Naive thymus-derived CD4-positive, alpha-beta T cell (primary cell): Measurements from ENCODE around the gene TMEM267. TPM values are rescaled to one million over a fixed set of nuclear protein-coding genes. Genes with fewer than 3 reads are reported as not detected.

Source experiments
- ATAC-seq: fragments of 150-1000 bp; cut with Tn5 transposase; 2 replicates; pipeline ENCODE4 v1.10.0; 2021; ENCODE audit warnings: mild to moderate bottlenecking, moderate library complexity
- CTCF ChIA-PET: fragments of 350-600 bp; sonication (Branson Sonifier 250); formaldehyde crosslinking; loops from one replicate; lab custom pipeline; 2021; ENCODE audit warnings: antibody characterized with exemption; lab: Charles Lee
- POLR2A ChIA-PET: fragments of 350-600 bp; sonication (Branson Sonifier 250); formaldehyde crosslinking; loops from one replicate; lab custom pipeline; 2021; ENCODE audit warnings: antibody characterized with exemption, inconsistent platforms; lab: Charles Lee
- DNase-seq, 9 donors: peaks; one replicate each; pipeline versions ENCODE4 v3.0.0 to v3.0.0-alpha.2; 2020 to 2022; ENCODE audit warnings: mixed read lengths in 1 of 9
- H3K27ac ChIP-seq: one replicate; pipeline ENCODE4 v1.7.0; 2013; ENCODE audit warnings: mild to moderate bottlenecking, low read depth, low read length, moderate library complexity
- H3K27me3 ChIP-seq, 2 donors: one replicate each; pipeline ENCODE4 v1.7.0; 2013; ENCODE audit warnings: low read length in 2 of 2, mild to moderate bottlenecking in 2 of 2, moderate library complexity in 2 of 2; ENCODE audit not compliant: control insufficient read depth in 2 of 2, insufficient read depth in 2 of 2
- H3K36me3 ChIP-seq, 3 experiments: 1 replicate in 2 of 3; 2 replicates in 1 of 3; pipeline ENCODE4 v1.7.0; 2013; ENCODE audit warnings: low read length in 3 of 3, mild to moderate bottlenecking in 3 of 3, moderate library complexity in 1 of 3; ENCODE audit not compliant: insufficient read depth in 3 of 3, control insufficient read depth in 2 of 3
- H3K4me1 ChIP-seq, 2 donors: one replicate each; pipeline ENCODE4 v1.7.0; 2013; ENCODE audit warnings: low read length in 2 of 2, mild to moderate bottlenecking in 2 of 2, moderate library complexity in 1 of 2; ENCODE audit not compliant: control insufficient read depth in 2 of 2, insufficient read depth in 2 of 2
- H3K4me3 ChIP-seq: 2 replicates; pipeline ENCODE4 v1.7.0; 2013; ENCODE audit warnings: mild to moderate bottlenecking, low read length
- H3K9me3 ChIP-seq, 3 experiments: 1 replicate in 2 of 3; 2 replicates in 1 of 3; pipeline ENCODE4 v1.7.0; 2013; ENCODE audit warnings: low read length in 3 of 3; ENCODE audit not compliant: control insufficient read depth in 2 of 3
- H3K27ac Mint-ChIP-seq, 9 donors: one replicate each; pipeline ENCODE4 v1.8.0; 2020 to 2022; ENCODE audit warnings: mixed read lengths in 9 of 9, mild to moderate bottlenecking in 8 of 9, moderate library complexity in 5 of 9, inconsistent platforms in 2 of 9
- H3K27me3 Mint-ChIP-seq, 5 donors: one replicate each; pipeline ENCODE4 v1.8.0; 2021 to 2022; ENCODE audit warnings: mixed read lengths in 5 of 5, mild to moderate bottlenecking in 1 of 5
- H3K36me3 Mint-ChIP-seq, 5 donors: one replicate each; pipeline ENCODE4 v1.8.0; 2020 to 2022; ENCODE audit warnings: mixed read lengths in 5 of 5, mild to moderate bottlenecking in 3 of 5, inconsistent platforms in 1 of 5
- H3K4me1 Mint-ChIP-seq, 7 donors: one replicate each; pipeline ENCODE4 v1.8.0; 2020 to 2022; ENCODE audit warnings: mixed read lengths in 7 of 7, mild to moderate bottlenecking in 3 of 7, inconsistent platforms in 1 of 7
- H3K4me3 Mint-ChIP-seq, 10 donors: one replicate each; pipeline ENCODE4 v1.8.0; 2020 to 2022; ENCODE audit warnings: mild to moderate bottlenecking in 10 of 10, mixed read lengths in 10 of 10, moderate library complexity in 6 of 10, inconsistent platforms in 2 of 10
- H3K9me3 Mint-ChIP-seq, 11 donors: one replicate each; pipeline ENCODE4 v1.8.0; 2020 to 2022; ENCODE audit warnings: mixed read lengths in 11 of 11, mild to moderate bottlenecking in 4 of 11, inconsistent platforms in 1 of 11, moderate library complexity in 1 of 11
- intact Hi-C, 2 donors: fragments of 100-400 bp; cut with micrococcal nuclease; formaldehyde crosslinking; loops; one replicate each; pipeline ENCODE4 v1.15.1; 2023
- polyA plus RNA-seq, 2 donors: library from polyadenylated mRNA; unstranded; fragments of 300-500 nt; fragmentation: Illumina TruSeq; gene quantifications; one replicate each; pipeline ENCODE4 v1.2.3, GENCODE V29; 2021
- total RNA-seq, 6 experiments: library from RNA in 5 of 6; stranded (reverse) in 5 of 6; gene quantifications; 1 replicate in 5 of 6; 2 replicates in 1 of 6; pipeline ENCODE4 v1.2.3 and lab custom pipeline; 2021 to 2026

Gene TMEM267
- total and polyA plus RNA-seq, 7 experiments from 2014 or later = 8.5 to 21.8 (median 16.2) TPM

- Histone ChIP-seq H3K27ac (no peak overlapping the region), H3K4me3 (no peak overlapping the region), H3K36me3 (no peaks in the 10 kb centered on the region), H3K27me3 (no peaks in the 10 kb centered on the region), H3K4me1 (no peaks in the 10 kb centered on the region), H3K9me3 (no peaks in the 10 kb centered on the region)
- Mint-ChIP-seq H3K4me1 (no peaks in the 10 kb centered on the region), H3K27ac (no peak overlapping the region), H3K27me3 (no peaks in the 10 kb centered on the region), H3K36me3 (peaks cover 4 to 35% (median 21%) of the 10 kb centered on the region in 5 donors), H3K4me3 (no peak overlapping the region), H3K9me3 (no peaks in the 10 kb centered on the region)
- CTCF ChIA-PET = interaction anchor here (1.5 kb wide), 1 partner anchor 13 kb away, joined by 5 read pairs; the partner anchor contains the start of gene TMEM267
- POLR2A ChIA-PET = interaction anchor here (1.2 to 1.3 kb wide), 2 partner anchors 8 to 13 kb away, joined by 4 read pairs; no protein-coding TSS in a partner anchor
- ATAC-seq (no peak), DNase-seq (no peak)
- intact Hi-C loops = no loop called here
Observed at GRCh38 chr5:43497311-43498104, 13.8 kb upstream of the TMEM267 start.

- DNase-seq (no peak), ATAC-seq (no peak)
- Mint-ChIP-seq H3K36me3 (peaks cover 0 to 16% (median 6%) of the 10 kb centered on the region in 5 donors), H3K9me3 (no peaks in the 10 kb centered on the region), H3K4me3 (no peak overlapping the region), H3K27ac (no peak overlapping the region), H3K27me3 (no peaks in the 10 kb centered on the region), H3K4me1 (peaks cover 0 to 16% (median 13%) of the 10 kb centered on the region in 7 donors)
- ChIA-PET CTCF (no interaction called here), POLR2A (interaction anchor here (0.6 to 0.7 kb wide), 2 partner anchors 18 to 66 kb away, joined by 3 read pairs; no protein-coding TSS in a partner anchor)
- Histone ChIP-seq H3K27me3 (no peaks in the 10 kb centered on the region), H3K4me3 (no peak overlapping the region), H3K27ac (no peak overlapping the region), H3K36me3 (no peaks in the 10 kb centered on the region), H3K9me3 (no peaks in the 10 kb centered on the region), H3K4me1 (no peaks in the 10 kb centered on the region)
- intact Hi-C loops = no loop called here
Observed at GRCh38 chr5:43491326-43491725, 7.7 kb upstream of the TMEM267 start.

DNA sequence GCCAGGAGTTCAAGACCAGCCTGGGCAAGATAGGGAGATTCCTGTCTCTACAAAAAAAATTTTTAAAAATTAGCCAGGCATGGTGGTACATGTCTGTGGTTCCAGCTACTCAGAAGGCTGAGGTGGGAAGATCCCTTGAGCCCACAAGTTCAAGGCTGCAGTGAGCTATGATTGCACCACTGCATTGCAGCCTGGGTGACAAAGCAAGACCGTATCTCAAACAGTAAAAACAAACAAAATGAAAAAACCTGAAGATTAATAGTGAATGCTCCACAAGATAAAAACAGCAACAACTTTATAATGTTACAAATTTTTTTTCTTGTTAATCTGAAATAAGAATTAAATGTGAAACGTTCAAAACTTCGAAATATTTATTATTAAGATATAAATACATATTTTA, 2.7 kb upstream of the TMEM267 start:
- CTCF ChIA-PET = interaction anchor here (0.7 kb wide), 1 partner anchor 29 kb away, joined by 3 read pairs; no protein-coding TSS in a partner anchor
- Mint-ChIP-seq H3K36me3 (peaks cover 0 to 9% (median 3%) of the 10 kb centered on the region in 5 donors), H3K27ac (peak overlapping the region; percentile 97 to 100 (median 100)), H3K27me3 (no peaks in the 10 kb centered on the region), H3K4me3 (peak overlapping the region in 4 of 10 donors; percentile 10 to 95 (median 62)), H3K9me3 (peaks cover 0 to 2% (median 0%) of the 10 kb centered on the region in 11 donors), H3K4me1 (peaks cover 23 to 56% (median 51%) of the 10 kb centered on the region in 7 donors)
- H3K27me3 ChIP-seq = no peaks in the 10 kb centered on the region
- no peak for DNase-seq
- H3K27ac ChIP-seq = peak overlapping the region; percentile 92
- no peaks in the 10 kb centered on the region for H3K9me3 ChIP-seq
- no peaks in the 10 kb centered on the region for H3K36me3 ChIP-seq
- peaks cover 20 to 28% of the 10 kb centered on the region in 2 donors for H3K4me1 ChIP-seq
- intact Hi-C loops = loop anchor here (10.0 kb wide), 3 partner anchors 292 to 1562 kb away; partner anchors contain the start of genes FBXO4 (in 1 of the 2) and NIM1K (in 1 of the 2)
- no peak overlapping the region for H3K4me3 ChIP-seq
- POLR2A ChIA-PET = interaction anchor here (0.8 to 4.4 kb wide), 12 partner anchors 20 to 492 kb away, joined by 3 to 93 read pairs (median 64); partner anchors contain the start of genes C5orf34, NNT and ZNF131
- ATAC-seq = no peak

DNA sequence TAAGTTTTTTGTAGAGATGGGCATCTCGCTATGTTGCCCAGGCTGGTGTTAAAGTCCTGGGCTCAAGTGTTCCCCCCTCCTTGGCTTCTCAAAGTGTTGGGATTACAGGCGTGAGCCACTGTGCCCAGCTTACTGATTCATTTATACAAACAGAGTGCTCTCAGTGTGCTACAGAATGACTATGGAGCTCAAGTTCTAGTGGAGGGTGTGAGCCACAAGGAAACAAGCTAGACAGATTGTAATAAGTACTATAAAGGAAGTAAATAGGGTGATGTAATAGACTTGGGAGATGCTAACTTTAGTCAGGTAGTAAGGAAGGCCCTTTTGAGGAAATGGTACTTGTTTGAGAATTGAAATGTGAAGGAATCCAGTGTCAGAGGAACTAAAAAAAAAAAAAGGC, 1.7 kb upstream of the TMEM267 start:
- peak in 7 of 9 donors; percentile 2 to 31 (median 22) for DNase-seq
- POLR2A ChIA-PET = interaction anchor here (0.7 to 4.4 kb wide), 21 partner anchors 14 to 535 kb away, joined by 3 to 93 read pairs (median 47); partner anchors contain the start of genes C5orf34, HMGCS1, NNT and ZNF131

DNA sequence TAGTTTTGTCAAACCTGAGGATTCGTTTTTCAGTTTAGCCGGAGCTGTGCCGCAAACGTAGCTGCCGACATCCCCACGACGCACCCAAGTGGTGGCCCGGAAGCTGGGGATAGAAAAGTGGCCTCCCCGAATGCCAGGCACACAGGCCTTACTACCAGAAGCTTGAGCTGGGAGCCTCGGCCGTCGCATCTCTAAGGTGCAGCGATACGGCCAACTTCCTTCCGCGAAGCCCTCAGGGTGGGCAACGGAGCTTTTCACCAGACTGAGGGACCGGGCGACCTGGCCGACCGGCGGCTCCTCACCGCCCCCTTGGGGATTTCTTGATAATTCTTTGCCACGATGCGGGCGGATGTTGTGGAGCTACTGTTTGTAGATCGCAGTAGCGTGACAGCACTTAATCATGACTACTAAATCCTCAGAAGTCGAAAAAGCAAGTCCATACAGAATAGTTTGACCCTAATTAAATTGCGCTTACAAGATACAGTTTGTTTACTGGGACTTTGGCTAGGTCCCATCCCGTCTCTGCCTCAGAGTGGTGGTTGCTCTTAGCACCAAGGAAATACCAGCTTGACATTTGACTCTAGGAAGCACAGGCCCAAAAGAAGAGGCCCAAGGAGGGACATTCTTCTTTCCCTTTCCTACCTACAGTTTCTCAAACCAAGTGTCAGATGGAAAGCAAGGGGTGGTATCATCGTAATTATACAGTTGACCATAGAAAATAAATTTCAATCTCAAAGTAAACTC, 613 bp upstream of the TMEM267 start:
- peak; percentile 83 for ATAC-seq
- Mint-ChIP-seq H3K4me3 (peak overlapping the region; percentile 95 to 100 (median 98)), H3K36me3 (peaks cover 0 to 9% (median 0%) of the 10 kb centered on the region in 5 donors), H3K4me1 (peaks cover 23 to 69% (median 60%) of the 10 kb centered on the region in 7 donors), H3K9me3 (peaks cover 0 to 2% (median 0%) of the 10 kb centered on the region in 11 donors), H3K27ac (peak overlapping the region; percentile 97 to 100 (median 100)), H3K27me3 (no peaks in the 10 kb centered on the region)
- CTCF ChIA-PET = interaction anchor here (0.5 to 1.8 kb wide), 25 partner anchors 14 to 576 kb away, joined by 3 to 14 read pairs (median 4); partner anchors contain the start of genes C5orf34, HMGCS1, NNT and ZNF131
- Histone ChIP-seq H3K4me1 (peaks cover 20 to 28% of the 10 kb centered on the region in 2 donors), H3K36me3 (no peaks in the 10 kb centered on the region), H3K9me3 (no peaks in the 10 kb centered on the region), H3K4me3 (peak overlapping the region; percentile 72), H3K27me3 (no peaks in the 10 kb centered on the region), H3K27ac (peak overlapping the region; percentile 92)
- DNase-seq = peak; percentile 69 to 91 (median 88)
- POLR2A ChIA-PET = interaction anchor here (0.6 to 4.4 kb wide), 64 partner anchors 8 to 1616 kb away, joined by 3 to 93 read pairs (median 6); partner anchors contain the start of genes C5orf34, FBXO4, HMGCS1 and NNT
- intact Hi-C loops = loop anchor here (1.0 to 10.0 kb wide), 19 partner anchors 31 to 1614 kb away; partner anchors contain the start of genes ANXA2R (in 2 of the 2), C5orf34 (in 2 of the 2), FBXO4 (in 1 of the 2) and HMGCS1 (in 1 of the 2)

More for the DNA sequence above, 1.7 kb upstream of the TMEM267 start:
- H3K4me3 ChIP-seq = no peak overlapping the region
- Mint-ChIP-seq H3K27me3 (no peaks in the 10 kb centered on the region), H3K27ac (peak overlapping the region; percentile 97 to 100 (median 100)), H3K36me3 (peaks cover 0 to 11% (median 3%) of the 10 kb centered on the region in 5 donors), H3K4me1 (peaks cover 23 to 60% (median 52%) of the 10 kb centered on the region in 7 donors), H3K9me3 (peaks cover 0 to 2% (median 0%) of the 10 kb centered on the region in 11 donors), H3K4me3 (peak overlapping the region; percentile 23 to 95 (median 61))
- peaks cover 20 to 28% of the 10 kb centered on the region in 2 donors for H3K4me1 ChIP-seq
- no peaks in the 10 kb centered on the region for H3K27me3 ChIP-seq
- intact Hi-C loops = loop anchor here (2.0 to 10.0 kb wide), 6 partner anchors 97 to 1561 kb away; partner anchors contain the start of genes FBXO4 (in 1 of the 2), MRPS30 (in 1 of the 2) and NIM1K (in 1 of the 2)
- ATAC-seq = no peak
- H3K36me3 ChIP-seq = no peaks in the 10 kb centered on the region
- H3K27ac ChIP-seq = peak overlapping the region; percentile 92
- no peaks in the 10 kb centered on the region for H3K9me3 ChIP-seq
- CTCF ChIA-PET = interaction anchor here (0.6 to 0.7 kb wide), 2 partner anchors 30 to 125 kb away, joined by 3 to 5 read pairs; no protein-coding TSS in a partner anchor
